ENCODE measurements around the gene LY6G6C.

LY6G6C gene, protein sequence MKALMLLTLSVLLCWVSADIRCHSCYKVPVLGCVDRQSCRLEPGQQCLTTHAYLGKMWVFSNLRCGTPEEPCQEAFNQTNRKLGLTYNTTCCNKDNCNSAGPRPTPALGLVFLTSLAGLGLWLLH

GRCh38 chr6:31721351-31722020 lies at the start of gene LY6G6C:
Gene LY6G6C, minus strand, starts transcription at chr6:31721746. Its CDS starts 67 bp downstream, at chr6:31721679.
- peaks cover 10% of the 10 kb centered on the region; the same call in 1 of the 2 replicates for H3K4me1 ChIP-seq (ENCODE audit: control insufficient read depth, insufficient read depth, low read length)
- H3K27ac ChIP-seq (ENCODE audit: low read length), result no peak within 1 kb of the TSS
- no peaks in the 10 kb centered on the region for H3K9me3 ChIP-seq (ENCODE audit: control insufficient read depth, insufficient read depth, low read length)
- no CpG with 5 or more reads among the region's 4 CpGs for WGBS (ENCODE audit: insufficient coverage, insufficient read length)
- H3K4me3 ChIP-seq (ENCODE audit: low read length), result no peak within 1 kb of the TSS
- H3K27me3 ChIP-seq (ENCODE audit: control insufficient read depth, insufficient read depth, low read length), result no peaks in the 10 kb centered on the region
- DNase-seq (ENCODE audit: low read depth, low spot score), result no peak
- peaks cover 2% of the 10 kb centered on the region; the same call in 1 of the 2 replicates for H3K36me3 ChIP-seq (ENCODE audit: control insufficient read depth, insufficient read depth, low read length)

DNA sequence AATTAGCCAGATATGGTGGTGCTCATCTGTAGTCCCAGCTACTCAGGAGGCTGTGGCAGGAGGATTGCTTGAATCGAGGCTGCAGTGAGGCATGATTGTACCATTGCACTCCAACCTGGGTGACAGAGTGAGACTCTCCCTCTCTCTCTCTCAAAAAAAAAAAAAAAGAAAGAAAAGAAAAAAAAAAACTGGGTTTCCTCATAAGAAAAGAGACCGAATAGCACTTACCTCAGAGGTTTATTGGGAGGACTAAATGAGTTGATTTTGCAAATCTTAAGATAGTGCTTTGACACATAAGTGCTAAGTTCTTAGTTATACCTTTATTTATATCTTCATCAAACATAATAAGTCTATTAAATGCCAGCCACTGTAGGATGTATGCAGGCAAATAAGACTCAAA lies 49.3 kb upstream of the LY6G6C start:
- Histone ChIP-seq H3K27me3 (ENCODE audit: control insufficient read depth, insufficient read depth, low read length) (no peaks in the 10 kb centered on the region), H3K27ac (ENCODE audit: low read length) (no peak overlapping the region), H3K36me3 (ENCODE audit: control insufficient read depth, insufficient read depth, low read length) (no peaks in the 10 kb centered on the region), H3K4me3 (ENCODE audit: low read length) (no peak overlapping the region), H3K4me1 (ENCODE audit: control insufficient read depth, insufficient read depth, low read length) (no peaks in the 10 kb centered on the region), H3K9me3 (ENCODE audit: control insufficient read depth, insufficient read depth, low read length) (no peaks in the 10 kb centered on the region)
- no CpG with 5 or more reads among the region's 2 CpGs for WGBS (ENCODE audit: insufficient coverage, insufficient read length)
- DNase-seq (ENCODE audit: low read depth, low spot score), result no peak

- DNase-seq (ENCODE audit: low read depth, low spot score), result peak; percentile 55
Observed at GRCh38 chr6:31769684-31770371, 48.3 kb upstream of the LY6G6C start.

GRCh38 chr6:31768363-31769257 lies 47.1 kb upstream of the LY6G6C start:
- H3K4me1 ChIP-seq (ENCODE audit: control insufficient read depth, insufficient read depth, low read length), result no peaks in the 10 kb centered on the region
- H3K27ac ChIP-seq (ENCODE audit: low read length), result no peak overlapping the region
- H3K4me3 ChIP-seq (ENCODE audit: low read length), result no peak overlapping the region
- no peaks in the 10 kb centered on the region for H3K36me3 ChIP-seq (ENCODE audit: control insufficient read depth, insufficient read depth, low read length)
- H3K27me3 ChIP-seq (ENCODE audit: control insufficient read depth, insufficient read depth, low read length), result no peaks in the 10 kb centered on the region
- no peak for DNase-seq (ENCODE audit: low read depth, low spot score)
- H3K9me3 ChIP-seq (ENCODE audit: control insufficient read depth, insufficient read depth, low read length), result no peaks in the 10 kb centered on the region
- no CpG with 5 or more reads among the region's 18 CpGs for WGBS (ENCODE audit: insufficient coverage, insufficient read length)

More at GRCh38 chr6:31769684-31770371, 48.3 kb upstream of the LY6G6C start:
- Histone ChIP-seq H3K27ac (ENCODE audit: low read length) (no peak overlapping the region), H3K4me3 (ENCODE audit: low read length) (no peak overlapping the region), H3K36me3 (ENCODE audit: control insufficient read depth, insufficient read depth, low read length) (no peaks in the 10 kb centered on the region), H3K4me1 (ENCODE audit: control insufficient read depth, insufficient read depth, low read length) (no peaks in the 10 kb centered on the region), H3K9me3 (ENCODE audit: control insufficient read depth, insufficient read depth, low read length) (no peaks in the 10 kb centered on the region), H3K27me3 (ENCODE audit: control insufficient read depth, insufficient read depth, low read length) (no peaks in the 10 kb centered on the region)
- no CpG with 5 or more reads among the region's 12 CpGs for WGBS (ENCODE audit: insufficient coverage, insufficient read length)

GRCh38 chr6:31767096-31767645 lies 45.6 kb upstream of the LY6G6C start:
- Histone ChIP-seq H3K9me3 (ENCODE audit: control insufficient read depth, insufficient read depth, low read length) (no peaks in the 10 kb centered on the region), H3K4me3 (ENCODE audit: low read length) (no peak overlapping the region), H3K4me1 (ENCODE audit: control insufficient read depth, insufficient read depth, low read length) (peaks cover 3% of the 10 kb centered on the region; the same call in 1 of the 2 replicates), H3K27me3 (ENCODE audit: control insufficient read depth, insufficient read depth, low read length) (no peaks in the 10 kb centered on the region), H3K27ac (ENCODE audit: low read length) (no peak overlapping the region), H3K36me3 (ENCODE audit: control insufficient read depth, insufficient read depth, low read length) (no peaks in the 10 kb centered on the region)
- DNase-seq (ENCODE audit: low read depth, low spot score), result no peak
- WGBS (ENCODE audit: insufficient coverage, insufficient read length), result no CpG with 5 or more reads among the region's 6 CpGs

- WGBS (ENCODE audit: insufficient coverage, insufficient read length), result no CpG with 5 or more reads among the region's 42 CpGs
- H3K4me3 ChIP-seq (ENCODE audit: low read length), result peak overlapping the region; percentile 5; the same call in 1 of the 2 replicates
- H3K27me3 ChIP-seq (ENCODE audit: control insufficient read depth, insufficient read depth, low read length), result no peaks in the 10 kb centered on the region
- DNase-seq (ENCODE audit: low read depth, low spot score), result no peak
- no peaks in the 10 kb centered on the region for H3K9me3 ChIP-seq (ENCODE audit: control insufficient read depth, insufficient read depth, low read length)
- peaks cover 3% of the 10 kb centered on the region; the same call in 1 of the 2 replicates for H3K4me1 ChIP-seq (ENCODE audit: control insufficient read depth, insufficient read depth, low read length)
- no peak overlapping the region for H3K27ac ChIP-seq (ENCODE audit: low read length)
- no peaks in the 10 kb centered on the region for H3K36me3 ChIP-seq (ENCODE audit: control insufficient read depth, insufficient read depth, low read length)
Observed at GRCh38 chr6:31765910-31766794, 44.6 kb upstream of the LY6G6C start.

DNA sequence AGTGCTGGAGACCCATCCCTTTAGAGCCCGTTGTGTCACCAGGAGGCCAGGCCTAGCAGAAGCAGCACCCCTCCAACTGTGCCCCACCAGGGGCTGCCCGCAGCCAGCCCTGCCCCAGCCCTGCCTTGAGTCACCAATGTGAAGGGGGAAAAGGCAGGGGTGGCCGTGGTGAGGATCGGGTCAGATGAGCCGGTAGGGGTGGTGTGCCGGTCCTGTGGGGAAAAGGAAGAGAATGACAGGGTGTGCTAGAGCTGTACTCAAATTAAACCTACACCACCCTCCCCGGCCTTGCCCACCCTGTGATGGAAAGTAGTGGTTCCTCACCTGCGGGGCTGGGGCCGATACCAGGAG lies 44.0 kb upstream of the LY6G6C start:
- no peaks in the 10 kb centered on the region for H3K36me3 ChIP-seq (ENCODE audit: control insufficient read depth, insufficient read depth, low read length)

DNA sequence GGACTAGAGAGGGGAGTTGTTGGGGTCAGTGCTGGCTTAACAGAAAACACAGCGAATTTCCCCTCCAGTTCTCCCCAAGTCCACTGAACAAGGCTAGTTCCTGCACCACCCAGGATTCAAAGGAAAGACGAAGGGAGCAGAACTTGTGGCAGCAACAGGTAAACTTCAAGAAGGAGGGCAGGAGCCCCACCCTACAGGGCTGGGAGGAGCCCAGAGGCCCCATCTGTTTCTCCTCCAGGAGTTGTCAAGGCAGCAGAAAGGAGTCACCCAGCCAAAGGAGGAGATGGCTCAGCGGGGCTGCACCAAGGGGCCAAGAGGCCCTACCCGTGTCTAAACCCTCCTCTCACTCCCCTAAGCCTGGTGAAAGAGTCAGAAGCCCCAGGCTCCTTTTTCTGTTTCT lies 42.7 kb upstream of the LY6G6C start:
- DNase-seq (ENCODE audit: low read depth, low spot score), result no peak
- Histone ChIP-seq H3K36me3 (ENCODE audit: control insufficient read depth, insufficient read depth, low read length) (no peaks in the 10 kb centered on the region), H3K4me3 (ENCODE audit: low read length) (no peak overlapping the region), H3K4me1 (ENCODE audit: control insufficient read depth, insufficient read depth, low read length) (peaks cover 3% of the 10 kb centered on the region; the same call in 1 of the 2 replicates), H3K27ac (ENCODE audit: low read length) (no peak overlapping the region), H3K27me3 (ENCODE audit: control insufficient read depth, insufficient read depth, low read length) (no peaks in the 10 kb centered on the region), H3K9me3 (ENCODE audit: control insufficient read depth, insufficient read depth, low read length) (no peaks in the 10 kb centered on the region)
- no CpG with 5 or more reads among the region's 4 CpGs for WGBS (ENCODE audit: insufficient coverage, insufficient read length)

More for the DNA sequence above, 44.0 kb upstream of the LY6G6C start:
- Histone ChIP-seq H3K4me3 (ENCODE audit: low read length) (no peak overlapping the region), H3K27me3 (ENCODE audit: control insufficient read depth, insufficient read depth, low read length) (no peaks in the 10 kb centered on the region), H3K27ac (ENCODE audit: low read length) (no peak overlapping the region), H3K4me1 (ENCODE audit: control insufficient read depth, insufficient read depth, low read length) (peaks cover 3% of the 10 kb centered on the region; the same call in 1 of the 2 replicates), H3K9me3 (ENCODE audit: control insufficient read depth, insufficient read depth, low read length) (no peaks in the 10 kb centered on the region)
- WGBS (ENCODE audit: insufficient coverage, insufficient read length), result no CpG with 5 or more reads among the region's 9 CpGs
- DNase-seq (ENCODE audit: low read depth, low spot score), result no peak

GRCh38 chr6:31763619-31763940 lies 42.0 kb upstream of the LY6G6C start:
- Histone ChIP-seq H3K4me3 (ENCODE audit: low read length) (no peak overlapping the region), H3K4me1 (ENCODE audit: control insufficient read depth, insufficient read depth, low read length) (peaks cover 3% of the 10 kb centered on the region; the same call in 1 of the 2 replicates), H3K9me3 (ENCODE audit: control insufficient read depth, insufficient read depth, low read length) (no peaks in the 10 kb centered on the region), H3K27ac (ENCODE audit: low read length) (no peak overlapping the region), H3K36me3 (ENCODE audit: control insufficient read depth, insufficient read depth, low read length) (no peaks in the 10 kb centered on the region; the same call in 1 of the 2 replicates), H3K27me3 (ENCODE audit: control insufficient read depth, insufficient read depth, low read length) (no peaks in the 10 kb centered on the region)
- no peak for DNase-seq (ENCODE audit: low read depth, low spot score)
- WGBS (ENCODE audit: insufficient coverage, insufficient read length), result no CpG with 5 or more reads among the region's 1 CpG
